Fibroblast of skin of right biceps (primary cell): ENCODE measurements around the gene TNS3.

Source experiments
- DNase-seq: peaks from one replicate; pipeline ENCODE4 v3.0.0-alpha.2; 2013

Gene TNS3

GRCh38 chr7:47416492-47417480 lies 165.1 kb downstream of the TNS3 start:
- no peak for DNase-seq

GRCh38 chr7:47415318-47416212 lies 166.3 kb downstream of the TNS3 start:
- DNase-seq: no peak

- no peak for DNase-seq
Measured at GRCh38 chr7:47414342-47415317, 167.3 kb downstream of the TNS3 start.

GRCh38 chr7:47413526-47414341 lies 168.2 kb downstream of the TNS3 start:
- no peak for DNase-seq

GRCh38 chr7:47411901-47412300 lies 170.0 kb downstream of the TNS3 start:
- no peak for DNase-seq

GRCh38 chr7:47411281-47411869 lies 170.5 kb downstream of the TNS3 start:
- DNase-seq: no peak

GRCh38 chr7:47408675-47409074 lies 173.2 kb downstream of the TNS3 start:
- DNase-seq: no peak

- DNase-seq: no peak
Measured at GRCh38 chr7:47407821-47408674, 173.9 kb downstream of the TNS3 start.

GRCh38 chr7:47407136-47407535 lies 174.8 kb downstream of the TNS3 start:
- no peak for DNase-seq

- DNase-seq: no peak
Measured at GRCh38 chr7:47406801-47407129, 175.1 kb downstream of the TNS3 start.

GRCh38 chr7:47405921-47406800 lies 175.8 kb downstream of the TNS3 start:
- DNase-seq: no peak

GRCh38 chr7:47405286-47405904 lies 176.5 kb downstream of the TNS3 start:
- DNase-seq: no peak

GRCh38 chr7:47404010-47404409 lies 177.9 kb downstream of the TNS3 start:
- DNase-seq: peak; percentile 8

- DNase-seq: peak; percentile 23
Measured at GRCh38 chr7:47402941-47403866, 178.7 kb downstream of the TNS3 start.

- DNase-seq: no peak
Measured at GRCh38 chr7:47401611-47402570, 180.0 kb downstream of the TNS3 start.

GRCh38 chr7:47400741-47401206 lies 181.1 kb downstream of the TNS3 start:
- DNase-seq: no peak
